SK-N-SH treated with all-trans-retinoic acid at 6 μM for 48 hours (cell line): Measurements from ENCODE around the gene CCDC174.

Experiments
- ATAC-seq: fragments of 200-7000 bp; cut with Tn5 transposase; 3 replicates; pipeline ENCODE4 v1.9.1; 2020; ENCODE audit warnings: mild to moderate bottlenecking, moderate library complexity
- BACH2 ChIP-seq: fragments of 250-450 bp; sonication (Bioruptor Pico); IDR thresholded peaks from 2 replicates; pipeline ENCODE4 v1.9.0; 2021; ENCODE audit warnings: mild to moderate bottlenecking, borderline replicate concordance
- CSDC2 ChIP-seq: fragments of 250-450 bp; sonication (Bioruptor Pico); IDR thresholded peaks from 2 replicates; pipeline ENCODE4 v1.5.0; 2020; ENCODE audit warnings: mild to moderate bottlenecking, moderate library complexity
- CSRNP3 ChIP-seq: fragments of 250-450 bp; sonication (Bioruptor Pico); IDR thresholded peaks from 2 replicates; pipeline ENCODE4 v1.5.1; 2021; ENCODE audit warnings: mild to moderate bottlenecking, moderate library complexity
- ESRRG ChIP-seq: fragments of 250-450 bp; sonication (Bioruptor Pico); IDR thresholded peaks from 2 replicates; pipeline ENCODE4 v1.6.1; 2021; ENCODE audit warnings: mild to moderate bottlenecking
- GLIS3 ChIP-seq: fragments of 250-450 bp; sonication (Bioruptor Pico); IDR thresholded peaks from 2 replicates; pipeline ENCODE4 v1.5.0; 2020; ENCODE audit warnings: mild to moderate bottlenecking, moderate library complexity
- ISL1 ChIP-seq: fragments of 250-450 bp; sonication (Bioruptor Pico); IDR thresholded peaks from 2 replicates; pipeline ENCODE4 v2.1.2; 2022; ENCODE audit warnings: mild to moderate bottlenecking, moderate library complexity
- OSR1 ChIP-seq: fragments of 250-450 bp; sonication (Bioruptor Pico); IDR thresholded peaks from 2 replicates; pipeline ENCODE4 v1.8.0; 2022; ENCODE audit warnings: moderate library complexity, mild to moderate bottlenecking, inconsistent platforms
- POU6F1 ChIP-seq: fragments of 250-450 bp; sonication (Bioruptor Pico); IDR thresholded peaks from 2 replicates; pipeline ENCODE4 v1.8.0; 2021; ENCODE audit warnings: low read depth, mild to moderate bottlenecking, moderate library complexity, borderline replicate concordance
- PPARA ChIP-seq: fragments of 250-450 bp; sonication (Bioruptor Pico); IDR thresholded peaks from 2 replicates; pipeline ENCODE4 v1.5.0; 2020; ENCODE audit warnings: mild to moderate bottlenecking, borderline replicate concordance
- SNAI2 ChIP-seq: fragments of 250-450 bp; sonication (Bioruptor Pico); IDR thresholded peaks from 2 replicates; pipeline ENCODE4 v1.5.0; 2020; ENCODE audit warnings: mild to moderate bottlenecking, moderate library complexity
- TOX ChIP-seq: fragments of 250-450 bp; sonication (Bioruptor Pico); IDR thresholded peaks from 2 replicates; pipeline ENCODE4 v1.8.0; 2021; ENCODE audit warnings: mild to moderate bottlenecking, moderate library complexity, borderline replicate concordance
- TSHZ2 ChIP-seq: fragments of 250-450 bp; sonication (Bioruptor Pico); IDR thresholded peaks from 2 replicates; pipeline ENCODE4 v1.5.0; 2020; ENCODE audit warnings: mild to moderate bottlenecking, moderate library complexity
- ZFP3 ChIP-seq: fragments of 250-450 bp; sonication (Bioruptor Pico); IDR thresholded peaks from 2 replicates; pipeline ENCODE4 v1.5.0; 2020; ENCODE audit warnings: mild to moderate bottlenecking, moderate library complexity
- ZFP30 ChIP-seq: fragments of 450-650 bp; formaldehyde crosslinking; IDR thresholded peaks from 2 replicates; pipeline ENCODE4 v1.5.0; 2022; ENCODE audit warnings: mild to moderate bottlenecking, moderate library complexity
- ZNF565 ChIP-seq: fragments of 450-650 bp; formaldehyde crosslinking; conservative IDR thresholded peaks from 2 replicates; pipeline ENCODE4 v1.5.0; 2020; ENCODE audit warnings: low read depth, mild to moderate bottlenecking, moderate library complexity
- ZNF8 ChIP-seq: fragments of 450-650 bp; formaldehyde crosslinking; IDR thresholded peaks from 2 replicates; pipeline ENCODE4 v1.5.0; 2020; ENCODE audit warnings: mild to moderate bottlenecking, moderate library complexity
- TF ChIP-seq, protein P1 (sequence below): fragments of 250-450 bp; sonication (Bioruptor Pico); IDR thresholded peaks from 2 replicates; pipeline ENCODE4 v1.5.1; 2020; ENCODE audit warnings: low read depth, mild to moderate bottlenecking, moderate library complexity
- TF ChIP-seq, protein P2 (sequence below): fragments of 250-450 bp; sonication (Bioruptor Pico); IDR thresholded peaks from 2 replicates; pipeline ENCODE4 v1.8.0; 2020; ENCODE audit warnings: mild to moderate bottlenecking, moderate library complexity, borderline replicate concordance

The CCDC174 gene

GRCh38 chr3:14651440-14652251 is at the start of gene CCDC174:
TSS of gene CCDC174 (plus strand) at chr3:14651762. CDS start at chr3:14651837, 75 bp downstream.
- peak; percentile 99 for ATAC-seq

DNA sequence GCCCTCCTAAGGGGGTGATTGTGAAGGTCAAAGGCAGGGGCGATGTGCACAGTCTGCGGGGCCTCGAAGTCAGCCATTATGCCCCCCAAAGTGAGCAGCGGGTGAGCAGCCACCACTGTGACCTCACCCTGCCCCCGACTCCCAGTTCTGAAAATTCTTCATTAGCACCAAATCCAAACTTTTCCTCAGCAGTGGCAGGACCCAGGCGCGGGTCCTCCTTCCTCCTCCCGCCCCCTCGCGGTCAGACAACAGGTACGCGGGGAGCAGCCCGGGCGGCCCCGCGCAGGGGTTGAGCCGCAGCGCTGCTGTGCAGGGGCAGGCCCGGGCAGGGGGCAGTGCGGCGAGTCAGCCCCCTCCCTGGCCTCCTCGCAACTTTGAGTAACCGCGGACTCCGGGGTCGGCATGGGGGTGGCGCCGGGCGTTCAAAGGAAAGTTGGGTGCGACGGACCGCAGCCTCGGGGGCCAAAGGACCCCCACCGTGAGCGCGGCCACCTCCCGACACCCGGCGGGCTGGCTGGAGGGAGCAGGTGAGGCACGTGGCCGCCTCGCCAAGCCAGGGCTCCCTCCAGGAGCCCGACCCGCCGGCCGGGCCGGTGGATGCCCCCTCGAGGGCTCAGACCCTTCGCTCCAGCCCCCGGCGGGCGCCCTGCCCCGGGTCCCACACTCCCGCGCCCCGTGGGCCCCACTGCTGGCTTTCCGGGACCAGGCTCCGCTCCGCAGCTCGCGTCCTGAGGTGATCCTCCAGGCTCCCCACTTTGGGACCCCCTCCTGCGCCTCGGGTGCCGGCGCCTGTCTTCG is 49.4 kb upstream of the CCDC174 start:
- 0 out of 3 replicates have a peak, but pooled peaks have one; percentile 20 for ATAC-seq
- TF ChIP-seq CSRNP3 (CRISPR knock-in tag) (no peak), ZFP30 (no peak), TSHZ2 (CRISPR knock-in tag) (no peak), TOX (CRISPR knock-in tag) (no peak), ESRRG (no peak), BACH2 (CRISPR knock-in tag) (no peak), ZNF565 (CRISPR knock-in tag) (no peak), PPARA (CRISPR knock-in tag) (no peak), GLIS3 (no peak)
- TF ChIP-seq, protein P1, sequence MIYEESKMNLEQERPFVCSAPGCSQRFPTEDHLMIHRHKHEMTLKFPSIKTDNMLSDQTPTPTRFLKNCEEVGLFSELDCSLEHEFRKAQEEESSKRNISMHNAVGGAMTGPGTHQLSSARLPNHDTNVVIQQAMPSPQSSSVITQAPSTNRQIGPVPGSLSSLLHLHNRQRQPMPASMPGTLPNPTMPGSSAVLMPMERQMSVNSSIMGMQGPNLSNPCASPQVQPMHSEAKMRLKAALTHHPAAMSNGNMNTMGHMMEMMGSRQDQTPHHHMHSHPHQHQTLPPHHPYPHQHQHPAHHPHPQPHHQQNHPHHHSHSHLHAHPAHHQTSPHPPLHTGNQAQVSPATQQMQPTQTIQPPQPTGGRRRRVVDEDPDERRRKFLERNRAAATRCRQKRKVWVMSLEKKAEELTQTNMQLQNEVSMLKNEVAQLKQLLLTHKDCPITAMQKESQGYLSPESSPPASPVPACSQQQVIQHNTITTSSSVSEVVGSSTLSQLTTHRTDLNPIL (CRISPR knock-in tag) = no peak

More at GRCh38 chr3:14651440-14652251, at the start of gene CCDC174:
- TF ChIP-seq CSDC2 = 0 out of 2 replicates have a peak, but pooled peaks have one; percentile 62
- peak; percentile 20; the same call in 1 of the 2 replicates for TF ChIP-seq ISL1
- TF ChIP-seq ZFP3 (CRISPR knock-in tag) = peak; percentile 55; the same call in 1 of the 2 replicates
- TF ChIP-seq ZNF8 (CRISPR knock-in tag) = no peak
- TF ChIP-seq, protein P1 (CRISPR knock-in tag) = no peak
- 0 out of 2 replicates have a peak, but pooled peaks have one; percentile 44 for TF ChIP-seq GLIS3
- TF ChIP-seq, protein P2, sequence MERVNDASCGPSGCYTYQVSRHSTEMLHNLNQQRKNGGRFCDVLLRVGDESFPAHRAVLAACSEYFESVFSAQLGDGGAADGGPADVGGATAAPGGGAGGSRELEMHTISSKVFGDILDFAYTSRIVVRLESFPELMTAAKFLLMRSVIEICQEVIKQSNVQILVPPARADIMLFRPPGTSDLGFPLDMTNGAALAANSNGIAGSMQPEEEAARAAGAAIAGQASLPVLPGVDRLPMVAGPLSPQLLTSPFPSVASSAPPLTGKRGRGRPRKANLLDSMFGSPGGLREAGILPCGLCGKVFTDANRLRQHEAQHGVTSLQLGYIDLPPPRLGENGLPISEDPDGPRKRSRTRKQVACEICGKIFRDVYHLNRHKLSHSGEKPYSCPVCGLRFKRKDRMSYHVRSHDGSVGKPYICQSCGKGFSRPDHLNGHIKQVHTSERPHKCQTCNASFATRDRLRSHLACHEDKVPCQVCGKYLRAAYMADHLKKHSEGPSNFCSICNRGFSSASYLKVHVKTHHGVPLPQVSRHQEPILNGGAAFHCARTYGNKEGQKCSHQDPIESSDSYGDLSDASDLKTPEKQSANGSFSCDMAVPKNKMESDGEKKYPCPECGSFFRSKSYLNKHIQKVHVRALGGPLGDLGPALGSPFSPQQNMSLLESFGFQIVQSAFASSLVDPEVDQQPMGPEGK = no peak
- no peak for TF ChIP-seq OSR1 (CRISPR knock-in tag)
- TF ChIP-seq TSHZ2 (CRISPR knock-in tag) = peak; percentile 88
- TF ChIP-seq SNAI2 = peak; percentile 79; the same call in 1 of the 2 replicates
- no peak for TF ChIP-seq POU6F1 (CRISPR knock-in tag)
- no peak for TF ChIP-seq BACH2 (CRISPR knock-in tag)
- TF ChIP-seq, all 23 proteins: peak for 6
